ENCODE data around the gene TRIM45. TPM values are rescaled to one million over a fixed set of nuclear protein-coding genes. Genes with fewer than 3 reads are reported as not detected.

Gene TRIM45
- total RNA-seq, 1 donor from 2014 or later, result 6.3 TPM

- Mint-ChIP-seq H3K36me3 (ENCODE audit: unreplicated experiment) (peaks cover 25% of the 10 kb centered on the region), H3K4me1 (ENCODE audit: unreplicated experiment) (peaks cover 4% of the 10 kb centered on the region), H3K27me3 (ENCODE audit: unreplicated experiment) (no peaks in the 10 kb centered on the region), H3K4me3 (ENCODE audit: unreplicated experiment) (no peak overlapping the region), H3K9me3 (ENCODE audit: unreplicated experiment) (no peaks in the 10 kb centered on the region), H3K27ac (ENCODE audit: unreplicated experiment) (no peak overlapping the region)
- no peak for TF ChIP-seq CTCF (IDR thresholded peaks at IDR 0.05)
- DNase-seq (ENCODE audit: extremely low spot score, unreplicated experiment), result no peak
Measured at GRCh38 chr1:117112047-117112717, 9.4 kb downstream of the TRIM45 start.

DNA sequence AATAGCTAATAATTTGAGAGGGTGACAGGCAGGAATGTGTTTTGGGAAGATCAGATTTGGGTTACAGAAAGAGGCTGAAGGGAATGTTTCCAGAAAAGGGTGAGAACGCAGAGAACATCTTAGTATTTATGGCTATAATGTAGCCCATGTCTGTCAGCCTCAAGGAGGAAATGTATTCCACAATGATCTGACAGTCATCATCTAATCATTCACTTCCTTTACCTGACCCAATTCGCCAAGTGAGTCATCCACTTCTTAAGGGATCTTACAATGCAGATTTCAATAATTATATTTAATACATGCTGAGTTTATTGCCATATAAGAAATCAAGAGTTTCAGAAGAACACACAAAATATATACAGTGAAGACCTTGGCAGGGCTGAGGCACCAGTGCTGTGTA is 10.8 kb downstream of the TRIM45 start:
- DNase-seq (ENCODE audit: extremely low spot score, unreplicated experiment), result no peak
- no peaks in the 10 kb centered on the region for H3K27me3 Mint-ChIP-seq (ENCODE audit: unreplicated experiment)
- peaks cover 27% of the 10 kb centered on the region for H3K36me3 Mint-ChIP-seq (ENCODE audit: unreplicated experiment)
- no peak overlapping the region for H3K4me3 Mint-ChIP-seq (ENCODE audit: unreplicated experiment)
- H3K27ac Mint-ChIP-seq (ENCODE audit: unreplicated experiment), result no peak overlapping the region
- H3K9me3 Mint-ChIP-seq (ENCODE audit: unreplicated experiment), result no peaks in the 10 kb centered on the region
- no peak for TF ChIP-seq CTCF (IDR thresholded peaks at IDR 0.05)
- H3K4me1 Mint-ChIP-seq (ENCODE audit: unreplicated experiment), result peaks cover under 1% of the 10 kb centered on the region

DNA sequence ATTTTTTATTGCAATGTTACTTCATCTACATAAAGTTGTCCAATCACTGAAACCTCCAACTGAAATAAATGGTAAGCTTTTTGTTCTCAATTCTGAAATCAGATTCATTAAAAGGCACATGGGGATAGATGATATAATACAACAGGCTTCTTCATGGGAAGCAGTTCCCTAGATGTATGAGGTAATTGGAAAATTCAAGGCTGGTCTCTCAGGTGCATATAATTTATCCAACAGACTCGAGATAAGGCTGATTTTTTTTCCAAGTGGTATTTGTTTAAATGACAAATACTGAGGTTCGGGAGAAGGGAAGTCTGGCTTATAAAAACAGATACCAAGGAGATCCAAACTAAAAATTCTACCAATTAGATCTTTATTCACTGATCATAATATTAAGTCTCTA is 14.2 kb downstream of the TRIM45 start:
- no peak for DNase-seq (ENCODE audit: extremely low spot score, unreplicated experiment)
- H3K4me3 Mint-ChIP-seq (ENCODE audit: unreplicated experiment), result no peak overlapping the region
- H3K9me3 Mint-ChIP-seq (ENCODE audit: unreplicated experiment), result no peaks in the 10 kb centered on the region
- H3K27me3 Mint-ChIP-seq (ENCODE audit: unreplicated experiment), result no peaks in the 10 kb centered on the region
- TF ChIP-seq CTCF (IDR thresholded peaks at IDR 0.05), result no peak
- no peaks in the 10 kb centered on the region for H3K4me1 Mint-ChIP-seq (ENCODE audit: unreplicated experiment)
- peaks cover 23% of the 10 kb centered on the region for H3K36me3 Mint-ChIP-seq (ENCODE audit: unreplicated experiment)
- no peak overlapping the region for H3K27ac Mint-ChIP-seq (ENCODE audit: unreplicated experiment)

DNA sequence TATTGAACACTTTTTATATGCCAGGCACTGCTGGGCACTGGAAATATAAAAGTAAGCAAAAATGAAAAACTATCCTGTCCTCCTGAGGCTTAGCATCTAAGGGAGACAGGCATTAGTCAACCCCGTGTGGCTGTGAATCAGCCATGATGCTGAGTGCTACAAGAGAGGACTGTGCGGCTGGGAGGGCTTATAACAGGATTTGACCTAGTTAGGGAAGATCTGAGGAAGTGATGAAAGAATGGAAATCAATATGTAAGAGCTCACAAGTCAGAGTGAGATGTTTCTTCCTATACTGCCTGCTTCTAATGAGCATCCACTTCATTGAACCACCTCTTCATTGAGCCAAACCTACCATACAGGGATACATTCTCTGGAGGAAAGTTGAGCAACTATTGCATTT is 15.1 kb downstream of the TRIM45 start:
- H3K36me3 Mint-ChIP-seq (ENCODE audit: unreplicated experiment), result peaks cover 24% of the 10 kb centered on the region

DNA sequence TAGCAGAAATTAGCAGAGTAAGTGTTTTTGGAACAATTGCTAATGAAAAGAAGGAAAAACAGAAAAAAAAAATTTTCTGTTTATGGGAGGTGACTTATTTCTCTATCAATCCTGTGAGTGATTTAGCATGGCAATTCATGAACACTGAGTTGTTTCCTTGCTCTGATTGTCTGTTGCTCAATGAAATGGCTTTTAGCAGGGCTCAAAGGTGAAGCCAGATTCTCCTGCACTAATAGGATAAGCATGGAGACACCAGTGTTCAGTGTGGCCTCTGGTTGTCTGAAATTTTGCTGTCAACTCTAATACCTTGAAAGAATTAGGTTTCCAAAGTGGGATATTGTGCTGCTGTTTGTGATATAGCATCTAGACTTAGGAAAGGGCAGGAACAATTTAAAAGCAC is 15.8 kb downstream of the TRIM45 start:
- no peak for DNase-seq (ENCODE audit: extremely low spot score, unreplicated experiment)
- H3K36me3 Mint-ChIP-seq (ENCODE audit: unreplicated experiment), result peaks cover 22% of the 10 kb centered on the region
- H3K27ac Mint-ChIP-seq (ENCODE audit: unreplicated experiment), result no peak overlapping the region
- no peak for TF ChIP-seq CTCF (IDR thresholded peaks at IDR 0.05)
- H3K27me3 Mint-ChIP-seq (ENCODE audit: unreplicated experiment), result no peaks in the 10 kb centered on the region
- H3K9me3 Mint-ChIP-seq (ENCODE audit: unreplicated experiment), result no peaks in the 10 kb centered on the region
- no peak overlapping the region for H3K4me3 Mint-ChIP-seq (ENCODE audit: unreplicated experiment)
- H3K4me1 Mint-ChIP-seq (ENCODE audit: unreplicated experiment), result no peaks in the 10 kb centered on the region

More for the DNA sequence above, 15.1 kb downstream of the TRIM45 start:
- H3K9me3 Mint-ChIP-seq (ENCODE audit: unreplicated experiment), result no peaks in the 10 kb centered on the region
- H3K4me3 Mint-ChIP-seq (ENCODE audit: unreplicated experiment), result no peak overlapping the region
- no peak for TF ChIP-seq CTCF (IDR thresholded peaks at IDR 0.05)
- no peak for DNase-seq (ENCODE audit: extremely low spot score, unreplicated experiment)
- H3K27me3 Mint-ChIP-seq (ENCODE audit: unreplicated experiment), result no peaks in the 10 kb centered on the region
- no peak overlapping the region for H3K27ac Mint-ChIP-seq (ENCODE audit: unreplicated experiment)
- H3K4me1 Mint-ChIP-seq (ENCODE audit: unreplicated experiment), result no peaks in the 10 kb centered on the region

Measured in osteocyte (in vitro differentiated cells).